Measurements from ENCODE around the gene METTL25B. TPM values are rescaled to one million over a fixed set of nuclear protein-coding genes. Genes with fewer than 3 reads are reported as not detected.

The METTL25B gene
- total and polyA plus RNA-seq, 2 donors (not counting 3 experiments of a cell fraction or from before 2014, with no cell fraction given) = 12.8 to 15.0 TPM

DNA sequence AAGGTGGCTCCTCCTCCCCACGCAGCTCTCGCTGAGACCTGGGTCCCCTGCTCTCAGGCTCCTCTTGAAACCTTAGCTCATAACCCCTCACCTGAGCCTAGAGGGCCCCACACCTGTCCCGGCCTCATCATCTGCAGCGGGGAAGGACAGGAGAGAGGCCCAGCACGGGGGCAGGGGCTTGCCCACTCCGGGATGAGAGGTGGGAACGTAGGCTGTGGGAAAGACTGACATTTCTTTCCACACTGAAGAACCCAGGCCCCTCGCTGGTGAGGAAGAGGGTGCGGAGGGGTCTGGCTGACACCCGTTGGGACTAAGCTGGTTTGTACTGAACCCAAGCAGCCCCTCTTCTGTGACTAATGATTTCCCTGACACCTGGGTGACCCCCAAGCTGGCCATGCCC, 37.1 kb upstream of the METTL25B start:
- TF ChIP-seq, protein P1, sequence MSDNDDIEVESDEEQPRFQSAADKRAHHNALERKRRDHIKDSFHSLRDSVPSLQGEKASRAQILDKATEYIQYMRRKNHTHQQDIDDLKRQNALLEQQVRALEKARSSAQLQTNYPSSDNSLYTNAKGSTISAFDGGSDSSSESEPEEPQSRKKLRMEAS (IDR thresholded peaks at IDR 0.05; ENCODE audit: insufficient read depth, insufficient read length) = no peak
- TF ChIP-seq EZH2 (IDR thresholded peaks at IDR 0.05; ENCODE audit: borderline replicate concordance, low read depth, low read length, severe bottlenecking) (no peak), POLR2A (IDR thresholded peaks at IDR 0.05; ENCODE audit: low read depth, low read length) (no peak), POLR2AphosphoS5 (IDR thresholded peaks at IDR 0.05; ENCODE audit: insufficient read depth, low read depth, low read length) (no peak), MYC (IDR thresholded peaks at IDR 0.05; ENCODE audit: low read depth, low read length) (no peak), JUN (IDR thresholded peaks at IDR 0.05; ENCODE audit: borderline replicate concordance, insufficient read depth, insufficient read length, low read depth) (no peak), FOS (IDR thresholded peaks at IDR 0.05; ENCODE audit: borderline replicate concordance, insufficient read depth, low read length) (no peak)
- TF ChIP-seq, protein P2, sequence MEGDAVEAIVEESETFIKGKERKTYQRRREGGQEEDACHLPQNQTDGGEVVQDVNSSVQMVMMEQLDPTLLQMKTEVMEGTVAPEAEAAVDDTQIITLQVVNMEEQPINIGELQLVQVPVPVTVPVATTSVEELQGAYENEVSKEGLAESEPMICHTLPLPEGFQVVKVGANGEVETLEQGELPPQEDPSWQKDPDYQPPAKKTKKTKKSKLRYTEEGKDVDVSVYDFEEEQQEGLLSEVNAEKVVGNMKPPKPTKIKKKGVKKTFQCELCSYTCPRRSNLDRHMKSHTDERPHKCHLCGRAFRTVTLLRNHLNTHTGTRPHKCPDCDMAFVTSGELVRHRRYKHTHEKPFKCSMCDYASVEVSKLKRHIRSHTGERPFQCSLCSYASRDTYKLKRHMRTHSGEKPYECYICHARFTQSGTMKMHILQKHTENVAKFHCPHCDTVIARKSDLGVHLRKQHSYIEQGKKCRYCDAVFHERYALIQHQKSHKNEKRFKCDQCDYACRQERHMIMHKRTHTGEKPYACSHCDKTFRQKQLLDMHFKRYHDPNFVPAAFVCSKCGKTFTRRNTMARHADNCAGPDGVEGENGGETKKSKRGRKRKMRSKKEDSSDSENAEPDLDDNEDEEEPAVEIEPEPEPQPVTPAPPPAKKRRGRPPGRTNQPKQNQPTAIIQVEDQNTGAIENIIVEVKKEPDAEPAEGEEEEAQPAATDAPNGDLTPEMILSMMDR (IDR thresholded peaks at IDR 0.05; ENCODE audit: extremely low read depth in 1 of 2, insufficient read depth in 1 of 2, low read depth in 1 of 2, low read length in 2 of 2) = no peak

More for the DNA sequence above, 37.1 kb upstream of the METTL25B start:
- Histone ChIP-seq H3K27ac (ENCODE audit: insufficient read depth, low read depth, low read length) (no peak overlapping the region), H3K4me1 (ENCODE audit: control insufficient read depth, extremely low read depth, insufficient read depth, low read length) (no peaks in the 10 kb centered on the region), H4K20me1 (replicated peaks; ENCODE audit: control insufficient read depth, extremely low read depth, insufficient read depth, low read length) (no peaks in the 10 kb centered on the region), H2AFZ (ENCODE audit: low read depth, low read length) (no peak overlapping the region), H3K9ac (replicated peaks; ENCODE audit: extremely low read depth, insufficient read depth, low read length) (no peak overlapping the region), H3K4me3 (replicated peaks in 1 of 3; ENCODE audit: insufficient read depth in 1 of 3, low read depth in 1 of 3, low read length in 3 of 3) (no peak overlapping the region), H3K4me2 (ENCODE audit: insufficient read depth, low read length) (no peak overlapping the region), H3K9me1 (replicated peaks; ENCODE audit: control insufficient read depth, extremely low read depth, insufficient read depth, low read length) (no peaks in the 10 kb centered on the region), H3K79me2 (ENCODE audit: control insufficient read depth, insufficient read depth, low read length) (no peaks in the 10 kb centered on the region), H3K36me3 (ENCODE audit: control insufficient read depth in 2 of 2, extremely low read depth in 1 of 2, insufficient read depth in 2 of 2, low read length in 2 of 2) (no peaks in the 10 kb centered on the region), H3K9me3 (replicated peaks; ENCODE audit: control insufficient read depth, insufficient read depth, low read length) (no peaks in the 10 kb centered on the region), H3K27me3 (ENCODE audit: control insufficient read depth in 2 of 2, insufficient read depth in 2 of 2, low read length in 2 of 2) (peaks cover 12 to 20% of the 10 kb centered on the region in 2 experiments)
- no TSS peak for BruUV-seq (replicated peaks)
- intact Hi-C loops (cut with micrococcal nuclease) = no loop called here
- DNase-seq (ENCODE audit: low read depth, low spot score) (no peak), FAIRE-seq (no peak)
- ChIA-PET CTCF (interaction anchor here (1.3 to 16.7 kb wide), 11 partner anchors 13 to 237 kb away, joined by 5 to 546 read pairs (median 73); partner anchors contain the start of genes CRABP2, INSRR, ISG20L2 and METTL25B), POLR2A (no interaction called here)
- dilution Hi-C loops (cut with MboI; ENCODE audit: extremely low pct_ligation_motif_present, low sequenced_read_pairs) = no loop called here

Data from endothelial cell of umbilical vein (primary cell).